ENCODE measurements around the gene MEAF6.

The MEAF6 gene

DNA sequence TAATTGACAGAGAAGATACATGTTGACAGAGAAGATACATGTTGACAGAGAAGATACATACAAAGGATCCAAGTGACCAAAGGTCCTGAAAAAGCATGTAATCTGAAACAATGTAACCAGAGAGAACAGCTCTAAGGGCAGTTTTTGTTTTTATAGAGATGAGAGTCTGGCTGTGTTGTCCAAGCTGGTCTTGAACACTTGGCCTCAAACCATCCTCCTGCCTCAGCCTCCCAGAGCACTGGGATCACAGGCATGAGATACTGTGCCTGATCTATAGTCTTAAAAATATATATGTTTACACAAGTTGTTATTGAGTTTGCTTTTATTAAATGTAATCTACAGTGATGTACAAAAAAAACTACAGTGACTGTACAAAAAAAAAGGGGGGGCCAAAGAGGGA, 12.5 kb downstream of the MEAF6 start:
- Mint-ChIP-seq H3K9me3 (no peaks in the 10 kb centered on the region), H3K4me3 (no peak overlapping the region), H3K4me1 (peaks cover 3% of the 10 kb centered on the region), H3K36me3 (peaks cover 38% of the 10 kb centered on the region), H3K27ac (no peak overlapping the region), H3K27me3 (no peaks in the 10 kb centered on the region)
- ATAC-seq: no peak

DNA sequence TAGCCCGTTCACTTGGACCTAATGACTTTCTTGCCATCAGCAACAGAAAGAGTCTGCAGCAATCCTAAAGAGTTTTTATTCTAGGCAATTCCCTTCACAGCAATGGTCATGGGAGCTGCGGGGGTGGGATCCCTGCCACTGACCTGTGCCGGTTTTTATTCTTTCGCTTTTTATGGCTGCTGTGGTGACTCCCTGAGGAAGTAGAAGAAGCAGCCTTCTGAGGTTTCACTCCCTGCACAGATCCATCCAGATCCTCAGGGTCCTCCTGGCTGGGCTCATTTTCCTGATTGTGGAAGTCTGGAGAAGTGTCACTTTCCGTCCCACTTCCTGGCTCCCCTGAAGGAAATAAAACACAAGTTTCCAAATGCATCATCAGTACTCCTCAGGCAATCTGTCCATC, 12.9 kb downstream of the MEAF6 start:
- H3K4me1 Mint-ChIP-seq: no peaks in the 10 kb centered on the region
- H3K27ac Mint-ChIP-seq: no peak overlapping the region
- no peak for ATAC-seq
- H3K36me3 Mint-ChIP-seq: peaks cover 37% of the 10 kb centered on the region
- H3K9me3 Mint-ChIP-seq: no peaks in the 10 kb centered on the region
- no peaks in the 10 kb centered on the region for H3K27me3 Mint-ChIP-seq
- no peak overlapping the region for H3K4me3 Mint-ChIP-seq

DNA sequence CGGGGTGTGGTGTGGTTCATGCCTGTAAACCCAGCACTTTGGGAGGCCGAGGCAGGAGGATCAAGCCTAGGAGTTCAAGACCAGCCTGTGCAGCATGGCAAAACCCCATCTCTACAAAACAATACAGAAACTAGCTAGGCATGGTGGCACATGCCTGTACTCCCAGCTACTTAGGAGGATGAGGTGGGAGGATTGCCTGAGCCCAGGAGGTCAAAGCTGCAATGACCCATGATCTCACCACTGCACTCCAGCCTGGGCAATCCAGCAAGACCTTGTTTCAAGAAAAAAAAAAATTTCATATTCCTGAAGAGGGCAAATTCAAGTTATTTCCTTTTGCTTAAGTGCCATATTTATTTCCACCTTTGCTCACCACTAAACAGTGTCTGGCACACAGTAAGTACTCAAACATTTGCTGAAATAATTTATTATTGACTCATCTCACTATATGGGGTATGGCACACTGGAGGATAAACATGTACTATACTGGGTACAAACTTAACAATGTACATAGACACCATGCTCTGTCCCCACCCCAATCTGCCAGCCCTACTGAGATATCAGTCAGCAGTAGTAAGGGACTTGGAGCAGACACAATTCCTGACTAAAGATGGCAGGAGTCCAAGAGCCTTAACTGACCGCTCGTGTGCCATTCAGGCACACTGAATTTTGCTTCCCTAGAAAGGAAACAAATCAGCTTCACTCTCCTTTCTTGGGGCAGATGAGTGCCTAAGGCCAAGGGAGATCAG, 15.5 kb downstream of the MEAF6 start:
- Mint-ChIP-seq H3K36me3 (peaks cover 19% of the 10 kb centered on the region), H3K4me3 (no peak overlapping the region), H3K4me1 (no peaks in the 10 kb centered on the region), H3K27me3 (no peaks in the 10 kb centered on the region), H3K27ac (no peak overlapping the region), H3K9me3 (no peaks in the 10 kb centered on the region)
- ATAC-seq: no peak

DNA sequence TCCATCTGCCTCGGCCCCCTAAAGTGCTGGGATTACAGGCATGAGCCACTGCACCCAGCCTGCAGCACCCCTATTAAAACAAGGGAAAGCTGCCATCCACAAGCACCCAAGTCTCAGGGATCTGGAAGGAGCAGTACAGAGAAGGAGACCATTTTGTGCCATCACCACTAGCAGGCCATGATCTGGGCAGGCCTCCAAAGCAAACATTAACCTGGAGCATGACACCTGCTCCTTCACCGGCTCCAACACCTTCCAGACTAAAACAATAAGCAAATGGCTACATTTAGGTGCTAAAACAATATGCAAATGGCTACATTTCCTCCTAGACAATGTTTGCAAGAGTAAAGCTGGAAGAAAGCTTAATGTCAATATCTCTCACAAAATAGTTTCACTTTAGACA, 16.7 kb downstream of the MEAF6 start:
- ATAC-seq: no peak
- Mint-ChIP-seq H3K36me3 (peaks cover 29% of the 10 kb centered on the region), H3K4me1 (peaks cover 5% of the 10 kb centered on the region), H3K27ac (no peak overlapping the region), H3K27me3 (no peaks in the 10 kb centered on the region), H3K9me3 (no peaks in the 10 kb centered on the region), H3K4me3 (no peak overlapping the region)

DNA sequence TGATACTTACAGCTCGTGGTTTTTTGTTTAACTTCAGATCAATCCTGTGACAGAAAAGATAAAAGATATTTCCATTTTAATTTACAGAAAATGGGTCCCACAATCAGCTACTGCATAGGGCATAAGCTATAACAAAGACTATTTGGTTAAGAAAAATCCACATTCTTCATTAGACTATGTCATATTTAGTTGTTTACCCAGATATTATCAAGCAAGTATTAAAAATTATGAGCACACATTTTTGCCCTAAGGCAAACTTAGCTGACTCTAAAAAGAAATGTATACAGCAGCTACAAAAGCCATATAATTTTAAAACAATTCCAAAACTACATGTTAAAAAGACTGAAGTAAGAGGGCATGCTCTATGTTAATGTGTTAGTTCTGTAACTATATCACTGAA, 18.7 kb downstream of the MEAF6 start:
- Mint-ChIP-seq H3K9me3 (no peaks in the 10 kb centered on the region), H3K27me3 (no peaks in the 10 kb centered on the region), H3K27ac (no peak overlapping the region), H3K4me1 (peaks cover 5% of the 10 kb centered on the region), H3K36me3 (peaks cover 12% of the 10 kb centered on the region), H3K4me3 (no peak overlapping the region)
- no peak for ATAC-seq

DNA sequence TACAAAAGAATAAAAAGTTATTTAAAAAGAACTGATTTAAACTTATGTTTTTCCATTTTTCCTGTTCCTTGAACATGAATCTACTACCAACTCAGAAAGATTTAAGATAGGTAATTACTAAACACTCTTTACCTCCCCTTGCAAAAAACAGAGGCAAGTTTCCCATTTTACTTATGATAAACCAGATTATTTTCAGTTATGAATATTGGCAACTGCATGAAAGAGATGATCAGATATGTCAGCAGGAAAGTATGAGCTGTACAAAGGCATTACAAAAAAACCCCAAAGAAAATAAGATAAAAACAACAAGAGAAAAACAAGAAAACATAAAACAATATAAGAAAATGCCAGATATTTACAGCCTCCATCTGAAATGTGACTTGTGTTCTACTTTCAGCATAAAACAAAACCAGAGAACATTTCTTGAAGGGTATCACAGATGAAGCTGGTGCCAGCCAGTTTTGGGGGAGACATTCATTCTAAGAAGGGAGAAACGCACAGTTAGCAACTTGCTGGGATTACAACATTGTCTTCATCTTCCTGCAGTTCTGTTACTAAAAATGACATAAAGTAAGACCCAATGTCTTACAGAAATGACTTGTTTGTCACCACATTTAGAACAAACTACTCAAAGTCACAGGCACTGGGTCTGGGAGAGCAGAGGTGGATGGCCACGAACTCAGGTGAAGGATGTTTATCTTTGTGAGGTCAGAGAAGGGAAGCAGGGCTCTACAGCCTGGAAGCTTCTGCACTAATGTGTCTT, 21.0 kb downstream of the MEAF6 start:
- no peaks in the 10 kb centered on the region for H3K9me3 Mint-ChIP-seq
- peaks cover 20% of the 10 kb centered on the region for H3K36me3 Mint-ChIP-seq
- no peaks in the 10 kb centered on the region for H3K27me3 Mint-ChIP-seq
- no peak for ATAC-seq
- H3K27ac Mint-ChIP-seq: peak overlapping the region; percentile 41
- H3K4me3 Mint-ChIP-seq: no peak overlapping the region
- H3K4me1 Mint-ChIP-seq: peaks cover 5% of the 10 kb centered on the region

DNA sequence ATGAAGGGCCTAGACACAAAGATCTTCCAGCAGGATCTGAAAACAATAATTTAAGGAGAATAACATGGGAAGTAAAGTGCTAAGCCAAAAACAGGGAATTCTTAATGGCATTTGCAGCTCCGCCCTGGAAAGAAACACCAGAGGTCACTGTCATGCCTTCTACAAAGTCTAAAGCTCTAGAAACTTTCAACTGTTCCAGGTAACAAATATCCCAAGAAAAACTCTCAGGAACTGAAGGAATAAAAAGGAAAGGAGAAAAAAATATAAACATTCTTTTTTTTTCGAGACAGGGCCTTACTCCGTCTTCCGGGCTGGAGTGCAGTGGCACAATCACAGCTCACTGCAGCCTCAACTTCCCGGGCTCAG, 27.0 kb downstream of the MEAF6 start:
- Mint-ChIP-seq H3K36me3 (peaks cover 25% of the 10 kb centered on the region), H3K27ac (peak overlapping the region; percentile 82), H3K27me3 (no peaks in the 10 kb centered on the region), H3K4me3 (no peak overlapping the region), H3K9me3 (no peaks in the 10 kb centered on the region), H3K4me1 (peaks cover 31% of the 10 kb centered on the region)
- no peak for ATAC-seq

DNA sequence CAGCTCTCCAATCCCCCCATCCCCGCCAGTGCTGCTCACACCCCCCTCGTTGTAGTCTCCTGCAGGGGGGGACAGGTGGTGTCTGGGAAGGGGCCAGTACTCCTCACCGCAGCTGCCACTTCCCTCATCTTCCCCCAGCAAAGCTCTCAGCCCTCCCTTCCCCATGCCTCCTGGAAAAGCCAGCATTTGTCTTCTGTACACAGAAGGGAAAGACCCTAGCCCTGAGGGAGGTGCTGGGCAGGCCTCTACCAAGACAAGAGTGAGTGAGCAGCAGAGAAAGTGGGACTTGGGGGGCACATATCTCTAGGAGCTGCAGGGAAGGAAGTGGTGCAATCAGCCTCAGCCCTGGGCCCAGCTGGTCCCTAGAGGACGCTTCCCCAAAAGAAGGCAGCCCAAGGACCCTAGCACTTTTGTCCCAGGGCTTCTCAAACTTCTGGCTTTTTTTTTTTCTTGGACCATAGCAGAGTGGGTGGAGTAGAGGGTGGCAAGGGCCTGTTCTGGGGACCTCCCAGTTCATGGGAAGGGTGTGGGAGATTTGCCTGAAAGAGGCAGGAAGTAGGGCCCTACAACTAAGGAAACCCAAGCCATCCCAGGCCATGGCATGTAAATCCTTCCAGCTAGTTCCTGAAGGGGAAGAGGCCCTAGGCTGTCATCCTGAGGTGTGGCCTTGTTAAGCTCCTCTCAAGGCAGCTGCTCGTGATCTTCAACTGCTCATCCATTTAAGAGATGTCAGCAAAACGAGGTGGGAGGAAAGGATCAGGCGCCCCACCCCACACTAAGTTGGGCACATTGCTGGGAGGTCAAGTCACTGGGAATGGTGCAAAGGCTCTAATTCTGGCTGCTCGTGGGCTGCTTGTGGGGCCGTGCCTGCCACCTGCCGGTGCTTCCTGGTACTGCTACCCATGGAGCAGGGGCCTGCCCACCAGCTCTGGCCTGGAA, 27.6 kb downstream of the MEAF6 start:
- no peaks in the 10 kb centered on the region for H3K9me3 Mint-ChIP-seq
- H3K27me3 Mint-ChIP-seq: no peaks in the 10 kb centered on the region
- H3K36me3 Mint-ChIP-seq: peaks cover 31% of the 10 kb centered on the region
- H3K4me3 Mint-ChIP-seq: no peak overlapping the region
- H3K27ac Mint-ChIP-seq: peak overlapping the region; percentile 82
- ATAC-seq: peak; percentile 66
- H3K4me1 Mint-ChIP-seq: peaks cover 38% of the 10 kb centered on the region

DNA sequence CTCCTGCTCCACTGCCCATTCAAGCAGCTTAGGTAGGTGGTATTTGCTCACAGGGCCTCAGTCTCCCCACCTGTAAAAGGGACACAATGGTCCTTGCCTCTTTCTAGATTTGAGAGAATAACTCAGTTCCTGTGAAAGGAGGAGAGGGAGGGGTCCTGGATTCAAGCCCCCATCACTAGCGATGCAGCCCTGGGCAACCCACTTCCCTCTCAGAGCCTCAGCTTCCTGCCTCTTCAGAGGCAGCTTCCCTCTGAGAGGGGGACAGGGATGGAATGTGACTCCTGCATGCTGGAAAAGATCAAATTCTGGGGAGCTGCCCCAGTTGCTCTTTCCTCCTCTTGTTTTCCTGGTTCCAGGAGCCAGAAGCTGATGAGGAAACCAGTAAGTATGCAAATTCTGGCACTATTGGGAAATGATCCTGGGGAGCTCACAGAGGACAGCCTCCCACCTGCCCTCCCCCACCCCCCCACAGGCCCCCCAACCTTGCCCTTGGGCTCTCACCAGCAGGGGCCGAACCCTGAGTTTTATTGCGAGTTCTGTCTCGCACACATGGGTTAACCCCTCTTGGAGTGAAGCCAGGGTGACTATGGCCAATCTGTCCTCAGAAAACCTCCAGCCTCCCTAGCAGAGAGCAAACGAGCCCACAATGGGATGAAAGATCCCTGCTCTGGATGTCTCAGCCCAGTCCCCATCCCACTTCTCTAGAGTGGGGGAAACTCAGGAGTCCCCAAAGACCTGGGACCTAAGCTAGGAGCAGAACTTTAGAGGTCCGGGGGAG, 28.5 kb downstream of the MEAF6 start:
- H3K27ac Mint-ChIP-seq: peak overlapping the region; percentile 82

DNA sequence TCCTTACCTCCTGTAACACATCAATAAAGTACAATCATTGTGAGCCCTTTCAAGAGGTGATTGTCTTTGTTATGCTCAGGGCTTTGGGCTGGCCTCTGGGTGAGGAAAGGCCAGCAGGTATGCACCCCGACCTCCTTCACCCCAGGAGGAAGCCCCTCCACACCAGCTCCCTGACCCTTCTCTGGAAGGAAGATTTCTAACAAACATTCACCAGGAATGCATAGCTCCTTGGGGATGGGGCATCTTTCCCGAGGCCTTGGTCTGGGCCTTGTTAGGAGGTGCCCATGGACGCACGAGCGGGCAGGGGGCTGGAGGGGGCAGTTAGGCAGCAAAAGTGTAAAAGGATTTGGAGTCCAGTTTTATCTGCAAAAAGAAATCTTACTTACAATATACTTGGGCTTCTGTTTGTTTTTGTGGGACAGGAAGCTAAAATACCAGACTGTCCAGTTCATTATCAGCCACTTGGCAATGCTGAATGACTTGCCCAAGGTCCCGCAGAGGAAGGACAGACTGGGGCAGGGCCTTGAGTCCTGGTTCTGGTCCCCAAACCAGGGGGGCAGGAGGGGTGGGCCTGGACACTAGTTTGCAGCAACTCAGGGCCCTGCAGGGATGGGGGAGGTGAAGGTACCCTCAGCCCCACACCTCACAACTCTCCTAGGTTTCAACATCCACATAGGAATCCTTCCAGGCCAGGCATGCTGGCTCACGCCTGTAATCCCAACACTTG, 30.1 kb downstream of the MEAF6 start:
- no peak for ATAC-seq
- Mint-ChIP-seq H3K36me3 (peaks cover 40% of the 10 kb centered on the region), H3K4me3 (no peak overlapping the region), H3K9me3 (no peaks in the 10 kb centered on the region), H3K27me3 (no peaks in the 10 kb centered on the region), H3K27ac (peak overlapping the region; percentile 69), H3K4me1 (peaks cover 61% of the 10 kb centered on the region)

More for the DNA sequence above, 28.5 kb downstream of the MEAF6 start:
- Mint-ChIP-seq H3K4me1 (peaks cover 46% of the 10 kb centered on the region), H3K36me3 (peaks cover 40% of the 10 kb centered on the region), H3K4me3 (no peak overlapping the region), H3K9me3 (no peaks in the 10 kb centered on the region), H3K27me3 (no peaks in the 10 kb centered on the region)
- ATAC-seq: peak; percentile 2

DNA sequence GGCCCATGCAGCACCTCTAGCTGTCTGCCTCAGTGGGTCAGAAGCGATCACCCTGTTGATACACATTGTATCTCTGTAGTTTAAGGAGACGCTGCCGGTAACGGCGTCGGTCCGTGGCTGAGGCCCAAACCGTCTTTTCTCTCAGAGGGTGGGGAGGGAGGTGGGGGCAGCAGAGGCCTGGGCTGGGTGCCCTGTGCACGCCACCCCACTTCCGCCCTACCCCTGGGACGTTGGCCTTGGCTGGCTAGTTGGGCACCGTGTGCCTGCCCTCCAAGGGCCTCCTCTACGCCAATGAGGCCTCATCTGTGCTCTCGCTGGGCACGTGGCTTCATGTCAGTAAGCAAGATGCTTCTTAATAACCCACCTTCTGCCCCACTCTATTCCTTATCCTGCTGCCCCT, 30.8 kb downstream of the MEAF6 start:
- Mint-ChIP-seq H3K9me3 (no peaks in the 10 kb centered on the region), H3K27me3 (no peaks in the 10 kb centered on the region), H3K36me3 (peaks cover 46% of the 10 kb centered on the region), H3K27ac (peak overlapping the region; percentile 69), H3K4me1 (peaks cover 68% of the 10 kb centered on the region), H3K4me3 (no peak overlapping the region)
- ATAC-seq: no peak

DNA sequence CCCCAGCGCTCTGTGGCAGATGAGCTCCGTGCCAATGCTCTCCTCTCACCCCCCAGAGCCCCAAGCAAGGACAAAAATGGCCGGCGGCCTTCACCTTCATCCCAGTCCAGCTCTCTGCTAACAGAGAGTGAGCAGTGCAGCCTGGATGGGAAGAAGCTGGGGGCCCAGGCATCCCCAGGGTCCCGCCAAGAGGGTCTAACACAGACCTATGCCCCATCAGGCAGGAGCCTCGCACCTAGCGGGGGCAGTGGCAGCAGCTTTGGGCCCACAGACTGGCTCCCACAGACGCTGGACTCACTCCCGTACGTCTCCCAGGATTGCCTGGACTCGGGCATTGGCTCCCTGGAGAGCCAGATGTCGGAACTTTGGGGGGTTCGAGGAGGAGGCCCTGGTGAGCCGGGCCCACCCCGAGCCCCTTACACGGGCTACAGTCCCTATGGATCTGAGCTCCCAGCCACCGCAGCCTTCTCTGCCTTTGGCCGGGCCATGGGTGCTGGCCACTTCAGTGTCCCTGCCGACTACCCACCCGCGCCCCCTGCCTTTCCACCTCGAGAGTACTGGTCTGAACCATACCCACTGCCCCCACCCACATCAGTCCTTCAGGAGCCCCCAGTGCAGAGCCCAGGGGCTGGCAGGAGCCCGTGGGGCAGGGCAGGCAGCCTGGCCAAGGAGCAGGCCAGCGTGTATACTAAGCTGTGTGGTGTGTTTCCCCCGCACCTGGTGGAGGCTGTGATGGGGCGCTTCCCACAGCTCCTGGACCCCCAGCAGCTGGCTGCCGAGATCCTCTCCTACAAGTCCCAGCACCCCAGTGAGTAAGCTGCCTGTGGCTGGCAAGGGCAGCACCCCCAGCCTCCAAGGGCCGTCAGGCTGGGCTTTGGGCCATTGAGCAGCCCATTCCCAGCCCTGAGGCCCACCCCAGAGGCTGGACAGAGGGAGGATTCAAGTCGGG, 31.5 kb downstream of the MEAF6 start:
- no peaks in the 10 kb centered on the region for H3K27me3 Mint-ChIP-seq
- H3K27ac Mint-ChIP-seq: peak overlapping the region; percentile 97
- H3K36me3 Mint-ChIP-seq: peaks cover 47% of the 10 kb centered on the region
- H3K4me3 Mint-ChIP-seq: no peak overlapping the region
- no peak for ATAC-seq
- no peaks in the 10 kb centered on the region for H3K9me3 Mint-ChIP-seq
- H3K4me1 Mint-ChIP-seq: peaks cover 75% of the 10 kb centered on the region

DNA sequence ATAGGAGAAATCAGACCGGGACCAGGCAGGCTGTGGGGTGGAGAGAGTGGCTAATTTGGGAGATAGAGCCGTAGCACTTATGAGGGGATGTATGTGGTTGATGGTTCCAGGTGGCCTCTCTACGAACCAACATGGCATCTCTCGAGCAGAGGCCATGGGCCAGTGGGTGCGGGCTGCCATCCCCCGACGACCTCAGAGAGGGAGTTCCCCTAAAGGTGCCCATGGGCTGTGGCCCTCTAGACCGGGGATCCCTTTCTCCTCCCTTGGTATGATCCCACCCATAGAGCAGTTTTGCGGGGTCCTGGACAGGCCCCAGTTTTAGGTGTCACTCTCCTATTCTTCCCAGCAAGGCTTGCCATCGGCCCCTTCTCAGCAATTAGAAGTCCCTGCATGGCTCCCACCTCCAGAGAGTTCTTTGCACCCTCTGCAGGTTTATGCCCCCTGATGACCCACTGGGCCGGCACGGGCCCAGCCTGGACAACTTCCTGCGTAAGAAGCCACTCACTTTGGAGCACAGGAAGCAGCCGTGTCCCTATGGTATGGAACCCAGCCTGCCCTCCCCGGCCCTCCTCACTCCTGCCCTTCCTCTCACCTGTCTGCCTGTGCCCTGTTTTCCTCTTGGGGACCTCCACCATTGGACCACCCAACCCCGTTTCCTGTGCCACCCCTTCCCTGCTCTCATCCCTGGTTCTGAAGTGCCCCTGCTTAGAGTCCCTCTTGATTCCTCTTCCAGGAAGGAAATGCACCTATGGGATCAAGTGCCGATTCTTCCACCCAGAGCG, 32.4 kb downstream of the MEAF6 start:
- H3K27me3 Mint-ChIP-seq: no peaks in the 10 kb centered on the region

More for the DNA sequence above, 32.4 kb downstream of the MEAF6 start:
- H3K4me3 Mint-ChIP-seq: no peak overlapping the region
- H3K27ac Mint-ChIP-seq: peak overlapping the region; percentile 97
- ATAC-seq: no peak
- no peaks in the 10 kb centered on the region for H3K9me3 Mint-ChIP-seq
- H3K4me1 Mint-ChIP-seq: peaks cover 75% of the 10 kb centered on the region
- peaks cover 55% of the 10 kb centered on the region for H3K36me3 Mint-ChIP-seq

Measured in stimulated activated memory B cell treated with anti-CD40 and anti-IgM and Interleukin-4, amounts not matched to agents 10 μg/mL and 1 μg/mL and 100 μg/mL, for 72 hours (primary cell).